ENCODE data around the gene GALNT10.

- TF ChIP-seq CTCF (conservative IDR thresholded peaks at IDR 0.05 in 1 of 2, IDR thresholded peaks at IDR 0.05 in 1 of 2; ENCODE audit: low read depth in 1 of 2, low read length in 2 of 2) (no peak), EZH2 (IDR thresholded peaks at IDR 0.05; ENCODE audit: low read length, missing control alignments) (no peak)
Measured at GRCh38 chr5:154194345-154195329, 4.1 kb downstream of the GALNT10 start.

Data from fibroblast of lung (primary cell).